Erythroblast (primary cell): ENCODE results near the gene PIK3R3.

Source experiments
- GATA1 ChIP-seq: IDR thresholded peaks from 2 replicates; pipeline ENCODE4 v1.6.1; 2011; ENCODE audit warnings: low read depth, mild to moderate bottlenecking, control low read depth, low read length, moderate library complexity
- POLR2A ChIP-seq: IDR thresholded peaks from 2 replicates; pipeline ENCODE4 v1.6.1; 2011; ENCODE audit warnings: mild to moderate bottlenecking, low read length

GRCh38 chr1:46026531-46026930 lies 105.9 kb downstream of the PIK3R3 start:
- TF ChIP-seq POLR2A (no peak), GATA1 (no peak)
